LoVo (cell line): ENCODE data around the gene SREBF2.
"Not testable (repeated sequence)": the region's sequence is repeated elsewhere in the genome, so short reads cannot be mapped to it uniquely, and the experiment has no call there.

ENCODE experiments used
- DNase-seq: peaks from one replicate; pipeline ENCODE4 v3.0.0-alpha.2; 2016; ENCODE audit warnings: low spot score

The SREBF2 gene

DNA sequence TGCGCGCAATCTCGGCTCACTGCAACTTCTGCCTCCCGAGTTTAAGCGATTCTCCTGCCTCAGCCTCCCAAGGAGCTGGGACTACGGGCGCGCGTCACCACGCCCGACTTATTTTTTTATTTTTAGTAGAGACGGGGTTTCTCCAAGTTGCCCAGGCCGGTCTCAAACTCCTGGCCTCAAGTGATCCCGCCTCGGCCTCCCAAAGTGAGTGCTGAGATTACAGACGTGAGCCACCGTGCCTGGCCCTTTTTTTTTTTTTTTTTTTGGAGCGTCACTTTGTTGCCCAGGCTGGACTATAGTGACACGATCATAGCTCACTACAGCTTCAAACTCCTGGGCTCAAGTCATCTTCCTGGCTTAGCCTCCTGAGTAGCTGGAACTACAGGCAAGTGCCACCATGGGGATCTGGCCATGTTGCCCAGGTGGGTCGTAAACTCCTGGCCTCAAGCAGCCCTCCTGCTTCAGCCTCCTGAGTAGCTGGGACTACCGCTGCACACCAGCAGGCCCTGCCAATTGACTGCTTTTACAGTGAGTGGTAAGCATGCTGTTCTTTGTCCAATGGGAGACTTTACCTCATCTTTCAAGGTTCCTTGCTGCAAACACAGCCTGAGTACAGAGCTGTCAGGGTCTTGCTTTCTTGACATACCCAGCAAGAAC, 114.6 kb downstream of the SREBF2 start:
- no peak for DNase-seq

DNA sequence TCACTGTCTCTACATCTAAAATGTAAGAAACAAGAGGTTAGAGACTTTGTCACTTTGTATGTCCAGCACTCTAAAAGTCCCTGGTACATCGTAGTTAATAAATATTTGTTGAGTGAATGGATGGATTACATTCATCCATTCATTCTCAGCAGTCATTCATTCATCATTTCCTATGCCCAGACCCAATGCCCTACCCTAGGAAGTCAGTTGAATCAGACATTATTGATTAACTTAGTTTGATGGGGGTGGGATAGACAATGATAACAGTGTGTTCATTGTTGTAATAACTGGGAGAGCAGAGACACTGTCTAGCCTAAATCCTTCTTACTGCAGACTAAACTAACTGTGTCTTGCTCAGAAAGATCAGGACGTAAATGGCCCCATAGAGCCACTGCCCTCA, 115.2 kb downstream of the SREBF2 start:
- DNase-seq, result no peak

DNA sequence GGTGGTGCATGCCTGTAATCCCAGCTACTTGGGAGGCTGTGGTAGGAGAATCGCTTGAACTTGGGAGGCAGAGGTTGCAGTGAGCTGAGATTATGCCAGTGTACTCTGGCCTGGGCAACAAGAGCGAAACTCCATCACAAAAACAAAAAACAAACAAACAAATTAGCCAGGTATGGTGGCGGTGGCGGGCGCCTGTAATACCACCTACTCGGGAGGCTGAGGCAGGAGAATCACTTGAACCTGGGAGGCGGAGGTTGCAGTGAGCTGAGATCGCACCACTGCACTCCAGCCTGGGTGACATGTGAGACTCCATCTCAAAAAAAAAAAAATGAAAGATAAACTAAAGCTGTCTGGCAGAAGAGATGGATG, 116.0 kb downstream of the SREBF2 start:
- DNase-seq, result not testable (repeated sequence)

DNA sequence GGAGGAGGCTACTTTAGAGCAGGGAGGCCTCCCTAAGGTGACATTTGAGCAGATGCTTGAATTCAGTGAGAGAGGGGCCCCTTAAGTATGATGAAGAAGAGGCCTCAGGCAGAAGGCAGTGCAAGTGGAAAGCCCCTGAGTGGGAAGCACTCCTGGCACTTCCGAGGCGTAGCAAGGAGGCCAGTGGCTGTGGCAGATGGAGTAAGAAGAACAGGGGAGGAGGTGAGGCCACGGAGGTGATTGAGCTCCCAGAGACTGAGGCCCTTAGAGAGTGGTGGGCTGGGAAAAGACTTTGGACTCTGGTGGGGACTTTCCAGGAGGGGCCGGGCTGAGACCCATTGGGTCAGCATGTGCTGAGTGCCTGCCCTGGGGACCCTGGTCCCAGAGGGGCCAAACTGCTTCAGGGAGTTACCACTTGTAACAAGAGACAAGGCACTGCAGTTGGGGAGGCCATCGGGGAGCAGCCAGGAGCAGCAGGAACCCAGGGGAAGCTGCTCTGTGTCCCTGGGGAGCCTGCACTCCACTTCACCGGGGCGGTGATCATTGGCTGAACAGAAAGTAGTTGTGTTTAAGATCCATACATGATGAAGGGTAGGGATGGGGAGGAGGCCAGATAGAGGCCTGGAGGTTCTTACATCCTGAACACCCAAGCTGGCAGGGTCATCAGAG, 116.5 kb downstream of the SREBF2 start:
- DNase-seq, result no peak

DNA sequence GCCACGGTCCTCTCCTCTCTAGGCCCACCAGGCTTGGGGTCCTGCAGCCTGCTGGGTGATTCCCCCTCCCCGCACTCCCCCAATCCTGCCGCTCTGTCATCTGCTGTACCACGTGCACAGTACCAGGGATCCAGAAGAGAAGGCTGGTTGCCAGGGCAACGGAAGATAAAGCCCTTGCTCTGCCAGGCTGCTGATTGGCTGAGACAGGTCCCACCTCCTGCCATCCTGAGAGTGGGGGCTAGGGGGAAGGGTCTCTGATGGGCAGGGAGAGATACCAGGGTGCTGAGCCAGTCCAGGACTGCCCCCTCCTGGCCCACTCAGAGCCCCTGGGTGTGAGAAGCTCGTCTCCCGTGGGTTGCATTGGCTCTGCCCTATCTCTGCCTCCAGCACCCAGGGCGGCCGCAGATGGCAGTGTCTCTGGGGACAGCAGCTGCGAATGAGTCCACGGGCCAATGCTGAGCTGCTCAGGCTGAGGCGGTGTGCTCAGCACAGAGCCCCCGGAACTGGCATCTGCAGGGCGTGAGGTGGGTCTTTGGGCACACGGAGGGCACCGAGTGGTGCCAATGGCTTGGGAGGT, 119.1 kb downstream of the SREBF2 start, which contains the start of gene SMIM45:
Gene SMIM45, plus strand, starts transcription at position 253 of the 577 bp plus-strand sequence.
- DNase-seq, result no peak

DNA sequence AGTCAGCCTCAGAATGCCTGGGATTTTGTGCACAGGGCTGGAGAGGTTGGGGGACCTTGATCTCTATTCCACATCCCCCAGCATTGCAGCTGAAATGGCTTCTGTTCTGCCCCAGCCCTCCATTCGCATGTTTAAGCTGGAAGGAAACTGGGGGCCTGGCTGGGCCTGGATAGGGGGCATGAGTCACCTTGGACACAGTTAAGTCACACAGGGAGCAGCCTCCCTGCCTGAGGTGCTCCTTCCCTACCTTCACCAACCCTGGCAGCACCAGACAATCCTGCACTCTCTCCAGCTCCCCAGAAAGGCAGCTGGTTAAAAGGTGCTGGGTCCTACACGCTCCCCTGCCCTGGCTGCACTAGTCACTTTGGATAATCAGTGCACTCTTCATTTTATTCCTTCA, 119.8 kb downstream of the SREBF2 start:
- DNase-seq, result no peak
